ENCODE measurements around the gene CLEC19A.

CLEC19A gene

GRCh38 chr16:19285431-19285830, at the start of gene CLEC19A:
CLEC19A (plus strand) TSS chr16:19285731; CDS start chr16:19285852, 121 bp downstream.
- no peak for DNase-seq (ENCODE audit: low spot score)

GRCh38 chr16:19235886-19236285, 49.6 kb upstream of the CLEC19A start:
- no peak for DNase-seq (ENCODE audit: low spot score)

GRCh38 chr16:19236561-19237209, 48.8 kb upstream of the CLEC19A start:
- no peak for DNase-seq (ENCODE audit: low spot score)

- no peak for DNase-seq (ENCODE audit: low spot score)
Measured at GRCh38 chr16:19238406-19238805, 47.1 kb upstream of the CLEC19A start.

- DNase-seq (ENCODE audit: low spot score), result no peak
Measured at GRCh38 chr16:19239511-19240155, 45.9 kb upstream of the CLEC19A start.

GRCh38 chr16:19240494-19240893, 45.0 kb upstream of the CLEC19A start:
- no peak for DNase-seq (ENCODE audit: low spot score)

GRCh38 chr16:19241512-19241911, 44.0 kb upstream of the CLEC19A start:
- no peak for DNase-seq (ENCODE audit: low spot score)

- DNase-seq (ENCODE audit: low spot score), result no peak
Measured at GRCh38 chr16:19242186-19242585, 43.3 kb upstream of the CLEC19A start.

- no peak for DNase-seq (ENCODE audit: low spot score)
Measured at GRCh38 chr16:19242987-19243575, 42.5 kb upstream of the CLEC19A start.

- DNase-seq (ENCODE audit: low spot score), result no peak
Measured at GRCh38 chr16:19245326-19245925, 40.1 kb upstream of the CLEC19A start.

- DNase-seq (ENCODE audit: low spot score), result no peak
Measured at GRCh38 chr16:19252904-19253303, 32.6 kb upstream of the CLEC19A start.

- no peak for DNase-seq (ENCODE audit: low spot score)
Measured at GRCh38 chr16:19254611-19255010, 30.9 kb upstream of the CLEC19A start.

GRCh38 chr16:19264123-19264673, 21.3 kb upstream of the CLEC19A start:
- no peak for DNase-seq (ENCODE audit: low spot score)

GRCh38 chr16:19265380-19265930, 20.1 kb upstream of the CLEC19A start:
- DNase-seq (ENCODE audit: low spot score), result no peak

- no peak for DNase-seq (ENCODE audit: low spot score)
Measured at GRCh38 chr16:19266774-19267173, 18.8 kb upstream of the CLEC19A start.

- DNase-seq (ENCODE audit: low spot score), result no peak
Measured at GRCh38 chr16:19269098-19269497, 16.4 kb upstream of the CLEC19A start.

- no peak for DNase-seq (ENCODE audit: low spot score)
Measured at GRCh38 chr16:19274165-19274797, 11.2 kb upstream of the CLEC19A start.

GRCh38 chr16:19278403-19278802, 7.1 kb upstream of the CLEC19A start:
- DNase-seq (ENCODE audit: low spot score), result no peak

- DNase-seq (ENCODE audit: low spot score), result no peak
Measured at GRCh38 chr16:19281246-19281645, 4.3 kb upstream of the CLEC19A start.

- DNase-seq (ENCODE audit: low spot score), result no peak
Measured at GRCh38 chr16:19282101-19282500, 3.4 kb upstream of the CLEC19A start.

GRCh38 chr16:19283637-19284036, 1.9 kb upstream of the CLEC19A start:
- no peak for DNase-seq (ENCODE audit: low spot score)

- DNase-seq (ENCODE audit: low spot score), result no peak
Measured at GRCh38 chr16:19284207-19284606, 1.3 kb upstream of the CLEC19A start.
